C4-2B (cell line): ENCODE measurements around the gene LANCL2.
"Not testable (repeated sequence)": the region's sequence is repeated elsewhere in the genome, so short reads cannot be mapped to it uniquely, and the experiment has no call there.

Source experiments
- H3K27ac ChIP-seq: fragments of 450-650 bp; 2 replicates; pipeline ENCODE4 v1.5.1; 2017
- ZFX ChIP-seq: fragments of 450-650 bp; IDR thresholded peaks from 2 replicates; pipeline ENCODE4 v1.6.1; 2017
- TF ChIP-seq, protein P1 (sequence below): fragments of 450-650 bp; conservative IDR thresholded peaks from 2 replicates; pipeline ENCODE4 v1.5.1; 2017; ENCODE audit warnings: mild to moderate bottlenecking

The LANCL2 gene

DNA sequence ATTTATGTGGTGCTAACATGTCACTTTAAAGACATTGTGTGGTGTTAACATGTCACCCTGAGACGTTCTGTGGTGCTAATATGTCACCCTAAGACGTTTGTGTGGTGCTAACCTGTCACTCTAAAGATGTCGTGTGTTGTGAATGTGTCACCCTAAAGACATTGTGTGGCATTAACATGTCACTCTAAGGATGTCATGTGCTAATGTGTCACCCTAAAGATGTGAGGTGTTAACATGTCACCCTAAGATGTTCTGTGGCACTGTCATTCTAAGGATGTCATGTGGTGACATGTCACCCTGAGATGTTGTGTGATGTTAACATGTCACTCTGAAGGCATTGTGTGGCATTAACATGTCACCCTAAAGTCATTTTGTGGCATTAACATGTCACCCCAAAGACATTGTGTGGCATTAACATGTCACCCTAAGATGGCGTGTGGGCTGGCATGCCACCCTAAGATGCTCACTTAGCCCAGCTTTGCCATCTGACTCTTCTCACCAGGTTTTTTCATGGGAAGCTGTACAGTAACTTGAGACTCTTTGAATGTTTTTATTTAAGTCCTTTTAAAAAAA is 45.6 kb downstream of the LANCL2 start:
- no peak overlapping the region for H3K27ac ChIP-seq
- no peak for TF ChIP-seq ZFX
- TF ChIP-seq, protein P1, sequence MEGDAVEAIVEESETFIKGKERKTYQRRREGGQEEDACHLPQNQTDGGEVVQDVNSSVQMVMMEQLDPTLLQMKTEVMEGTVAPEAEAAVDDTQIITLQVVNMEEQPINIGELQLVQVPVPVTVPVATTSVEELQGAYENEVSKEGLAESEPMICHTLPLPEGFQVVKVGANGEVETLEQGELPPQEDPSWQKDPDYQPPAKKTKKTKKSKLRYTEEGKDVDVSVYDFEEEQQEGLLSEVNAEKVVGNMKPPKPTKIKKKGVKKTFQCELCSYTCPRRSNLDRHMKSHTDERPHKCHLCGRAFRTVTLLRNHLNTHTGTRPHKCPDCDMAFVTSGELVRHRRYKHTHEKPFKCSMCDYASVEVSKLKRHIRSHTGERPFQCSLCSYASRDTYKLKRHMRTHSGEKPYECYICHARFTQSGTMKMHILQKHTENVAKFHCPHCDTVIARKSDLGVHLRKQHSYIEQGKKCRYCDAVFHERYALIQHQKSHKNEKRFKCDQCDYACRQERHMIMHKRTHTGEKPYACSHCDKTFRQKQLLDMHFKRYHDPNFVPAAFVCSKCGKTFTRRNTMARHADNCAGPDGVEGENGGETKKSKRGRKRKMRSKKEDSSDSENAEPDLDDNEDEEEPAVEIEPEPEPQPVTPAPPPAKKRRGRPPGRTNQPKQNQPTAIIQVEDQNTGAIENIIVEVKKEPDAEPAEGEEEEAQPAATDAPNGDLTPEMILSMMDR = no peak

DNA sequence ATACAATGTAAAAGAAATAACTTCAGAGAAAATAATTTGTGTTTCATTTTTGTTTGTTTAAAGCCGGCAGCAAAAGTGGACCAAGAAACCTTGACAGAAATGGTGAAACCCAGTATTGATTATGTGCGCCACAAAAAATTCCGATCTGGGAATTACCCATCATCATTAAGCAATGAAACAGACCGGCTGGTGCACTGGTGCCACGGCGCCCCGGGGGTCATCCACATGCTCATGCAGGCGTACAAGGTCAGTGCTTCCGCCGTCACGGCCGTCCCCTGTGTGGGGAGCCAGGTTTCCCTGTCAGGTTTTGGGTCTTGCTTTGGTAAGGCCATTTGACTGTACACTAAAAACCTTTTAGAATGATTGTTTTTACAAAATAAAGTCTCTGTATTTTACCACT is 46.7 kb downstream of the LANCL2 start:
- TF ChIP-seq ZFX = no peak
- TF ChIP-seq, protein P1 = no peak
- H3K27ac ChIP-seq = no peak overlapping the region

DNA sequence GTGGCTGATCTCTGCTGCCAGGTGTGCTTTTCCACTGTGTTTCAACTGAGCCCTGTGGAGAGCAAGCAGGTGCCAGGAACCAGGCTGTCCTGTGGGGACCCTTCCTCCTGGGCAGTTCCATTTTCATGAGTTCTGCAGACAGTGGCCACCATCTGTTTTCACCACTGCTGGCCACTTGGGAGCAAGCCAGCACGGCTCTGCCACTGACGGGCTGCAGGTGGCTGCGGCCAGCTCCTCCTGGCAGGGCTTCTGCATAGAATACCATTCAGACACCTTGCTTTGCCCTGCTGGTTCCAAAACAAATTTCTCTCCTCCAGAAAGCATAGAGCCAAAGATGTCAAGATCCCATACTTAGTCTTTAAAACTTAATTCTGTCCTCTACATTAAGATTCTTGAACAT is 48.3 kb downstream of the LANCL2 start:
- TF ChIP-seq ZFX = no peak
- TF ChIP-seq, protein P1 = no peak
- no peak overlapping the region for H3K27ac ChIP-seq

- TF ChIP-seq, protein P1 = peak; percentile 90
- no peak for TF ChIP-seq ZFX
- no peak overlapping the region for H3K27ac ChIP-seq
Observed at GRCh38 chr7:55415173-55415778, 50.1 kb downstream of the LANCL2 start.

- not testable (repeated sequence) for H3K27ac ChIP-seq
Observed at GRCh38 chr7:55417456-55417855, 52.3 kb downstream of the LANCL2 start.

DNA sequence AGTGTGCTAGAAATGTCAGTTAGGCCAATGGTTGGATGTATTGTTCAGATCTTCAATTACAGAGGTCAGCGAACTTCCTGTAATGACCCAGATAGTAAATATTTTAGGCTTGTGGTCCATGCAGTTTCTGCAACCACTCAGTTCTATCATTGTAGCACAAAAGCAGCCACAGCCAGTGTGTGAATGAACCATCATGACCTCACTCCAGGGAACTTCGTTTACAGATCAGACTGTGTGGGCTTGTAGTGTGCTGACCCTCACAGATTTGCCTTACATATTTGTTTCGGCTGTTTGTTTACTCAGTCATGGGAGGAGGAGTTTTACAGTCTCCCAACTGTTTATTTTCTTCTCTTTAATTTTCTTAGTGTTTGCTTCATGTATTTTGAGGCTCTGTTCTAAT is 55.4 kb downstream of the LANCL2 start:
- H3K27ac ChIP-seq = no peak overlapping the region
- TF ChIP-seq, protein P1 = no peak
- TF ChIP-seq ZFX = no peak

GRCh38 chr7:55423277-55423711 is 58.2 kb downstream of the LANCL2 start:
- TF ChIP-seq ZFX = no peak
- H3K27ac ChIP-seq = no peak overlapping the region

- no peak overlapping the region for H3K27ac ChIP-seq
- no peak for TF ChIP-seq ZFX
- TF ChIP-seq, protein P1 = no peak
Observed at GRCh38 chr7:55423891-55424290, 58.8 kb downstream of the LANCL2 start.
